AG04450 (cell line): ENCODE results near the gene GTPBP3. TPM values are rescaled to one million over a fixed set of nuclear protein-coding genes. Genes with fewer than 3 reads are reported as not detected.

Source experiments
- CTCF ChIA-PET: fragments of 300-600, 350-600 bp; formaldehyde crosslinking; extraction: SDS; loops from one replicate; lab custom pipeline; 2022; ENCODE audit warnings: antibody characterized with exemption, inconsistent platforms; lab: Charles Lee
- POLR2A ChIA-PET: fragments of 350-600 bp; formaldehyde crosslinking; extraction: SDS; loops from one replicate; lab custom pipeline; 2021; ENCODE audit warnings: antibody characterized with exemption, inconsistent platforms; lab: Yijun Ruan, JAX
- DNase-seq: peaks from one replicate; pipeline ENCODE4 v3.0.0-alpha.2; 2011; ENCODE audit warnings: low read depth, low spot score
- H3K27ac ChIP-seq: one replicate; pipeline ENCODE4 v1.5.1; 2012; ENCODE audit warnings: low read depth, low read length, control low read depth
- H3K27me3 ChIP-seq: one replicate; pipeline ENCODE4 v1.6.0; 2012; ENCODE audit warnings: low read length; ENCODE audit not compliant: control insufficient read depth, insufficient read depth
- H3K4me3 ChIP-seq: 2 replicates; pipeline ENCODE4 v1.5.1; 2011; ENCODE audit warnings: mild to moderate bottlenecking, low read depth, low read length, control low read depth
- H3K9me3 ChIP-seq: 2 replicates; pipeline ENCODE4 v1.5.1; 2012; ENCODE audit warnings: low read length; ENCODE audit not compliant: control insufficient read depth, insufficient read depth
- polyA plus RNA-seq: library from polyadenylated mRNA; depleted of rRNA; stranded (reverse); fragments of >200 nt; gene quantifications from 2 replicates; pipeline ENCODE4 v1.2.3, GENCODE V29; 2011
- TF ChIP-seq, protein P1 (sequence below): IDR thresholded peaks from 2 replicates; pipeline ENCODE4 v1.5.1; 2011; ENCODE audit warnings: low read depth, low read length, control low read depth, inconsistent platforms

GTPBP3 gene
- polyA plus RNA-seq, 1 experiment = 4.7 TPM

DNA sequence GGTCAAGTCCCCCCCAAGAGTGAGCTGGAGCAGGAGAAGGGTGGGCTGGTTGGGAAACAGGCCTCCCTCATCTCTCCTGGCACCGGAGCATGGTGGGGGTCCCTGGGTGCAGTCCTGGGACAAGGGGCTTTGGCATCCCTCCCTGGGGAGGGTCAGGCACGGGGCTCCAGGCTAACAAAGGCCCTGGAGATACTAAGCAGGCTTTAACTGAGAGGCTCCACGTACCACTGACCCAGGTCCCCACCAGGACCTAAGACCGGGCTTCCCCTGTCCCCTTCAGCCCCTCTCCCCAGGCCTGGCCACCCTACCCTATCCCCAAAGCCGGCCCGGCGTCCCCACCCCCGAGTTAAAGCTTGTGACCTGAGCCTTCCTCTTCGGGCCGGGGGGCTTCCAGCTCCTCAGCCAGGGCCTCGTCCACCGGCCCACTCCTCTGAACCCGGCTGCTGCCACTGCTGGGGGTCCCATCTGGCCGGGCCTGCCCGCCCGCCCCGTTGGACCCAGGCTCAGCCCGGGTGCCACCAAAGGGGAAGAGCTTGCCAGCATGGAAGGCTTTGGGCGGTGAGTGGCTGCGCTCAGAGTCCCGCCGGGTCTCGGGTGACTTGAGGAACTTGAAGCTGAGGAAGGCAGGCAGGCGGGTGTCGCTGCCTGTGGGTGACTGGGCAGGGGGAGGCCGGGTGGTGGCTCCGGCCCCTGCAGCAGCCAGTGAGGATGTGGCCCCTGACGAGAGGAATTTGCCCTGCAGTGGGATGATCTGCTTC is 12.8 kb upstream of the GTPBP3 start:
- POLR2A ChIA-PET = interaction anchor here (0.6 to 1.4 kb wide), 3 partner anchors 9 to 19 kb away, joined by 3 to 5 read pairs (median 3); partner anchors contain the start of gene DDA1

DNA sequence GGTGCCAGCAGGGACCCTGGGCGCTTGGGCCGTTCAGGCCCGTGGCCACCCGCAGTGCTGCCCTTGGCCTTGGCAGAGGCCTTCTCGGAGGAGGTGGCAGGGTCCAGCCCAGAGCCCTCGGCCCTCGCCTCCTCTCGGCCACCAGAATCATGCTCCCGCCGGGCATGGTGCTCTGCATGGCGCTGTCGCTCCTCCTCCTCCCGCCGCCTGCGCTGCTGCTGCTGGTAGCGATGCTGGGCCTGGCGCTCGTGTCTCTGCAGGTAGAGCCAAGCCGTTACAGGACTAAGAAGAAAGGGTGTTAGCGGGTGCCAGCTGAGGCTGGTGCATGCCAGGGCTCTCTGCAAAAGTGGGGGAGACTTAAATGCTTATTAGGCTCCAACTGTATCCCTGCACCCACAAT is 12.2 kb upstream of the GTPBP3 start:
- CTCF ChIA-PET = no interaction called here
- no peak for DNase-seq
- Histone ChIP-seq H3K4me3 (no peak overlapping the region), H3K9me3 (peaks cover 3% of the 10 kb centered on the region; the same call in 1 of the 2 replicates), H3K27ac (no peak overlapping the region), H3K27me3 (peaks cover 3% of the 10 kb centered on the region)
- POLR2A ChIA-PET = interaction anchor here (0.6 to 1.4 kb wide), 3 partner anchors 9 to 20 kb away, joined by 3 to 5 read pairs (median 3); partner anchors contain the start of gene DDA1
- TF ChIP-seq, protein P1, sequence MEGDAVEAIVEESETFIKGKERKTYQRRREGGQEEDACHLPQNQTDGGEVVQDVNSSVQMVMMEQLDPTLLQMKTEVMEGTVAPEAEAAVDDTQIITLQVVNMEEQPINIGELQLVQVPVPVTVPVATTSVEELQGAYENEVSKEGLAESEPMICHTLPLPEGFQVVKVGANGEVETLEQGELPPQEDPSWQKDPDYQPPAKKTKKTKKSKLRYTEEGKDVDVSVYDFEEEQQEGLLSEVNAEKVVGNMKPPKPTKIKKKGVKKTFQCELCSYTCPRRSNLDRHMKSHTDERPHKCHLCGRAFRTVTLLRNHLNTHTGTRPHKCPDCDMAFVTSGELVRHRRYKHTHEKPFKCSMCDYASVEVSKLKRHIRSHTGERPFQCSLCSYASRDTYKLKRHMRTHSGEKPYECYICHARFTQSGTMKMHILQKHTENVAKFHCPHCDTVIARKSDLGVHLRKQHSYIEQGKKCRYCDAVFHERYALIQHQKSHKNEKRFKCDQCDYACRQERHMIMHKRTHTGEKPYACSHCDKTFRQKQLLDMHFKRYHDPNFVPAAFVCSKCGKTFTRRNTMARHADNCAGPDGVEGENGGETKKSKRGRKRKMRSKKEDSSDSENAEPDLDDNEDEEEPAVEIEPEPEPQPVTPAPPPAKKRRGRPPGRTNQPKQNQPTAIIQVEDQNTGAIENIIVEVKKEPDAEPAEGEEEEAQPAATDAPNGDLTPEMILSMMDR = no peak

More for the DNA sequence above, 12.8 kb upstream of the GTPBP3 start:
- CTCF ChIA-PET = no interaction called here
- Histone ChIP-seq H3K27me3 (no peaks in the 10 kb centered on the region), H3K4me3 (no peak overlapping the region), H3K9me3 (no peaks in the 10 kb centered on the region; the same call in 1 of the 2 replicates), H3K27ac (no peak overlapping the region)
- DNase-seq = no peak
- TF ChIP-seq, protein P1 = no peak

DNA sequence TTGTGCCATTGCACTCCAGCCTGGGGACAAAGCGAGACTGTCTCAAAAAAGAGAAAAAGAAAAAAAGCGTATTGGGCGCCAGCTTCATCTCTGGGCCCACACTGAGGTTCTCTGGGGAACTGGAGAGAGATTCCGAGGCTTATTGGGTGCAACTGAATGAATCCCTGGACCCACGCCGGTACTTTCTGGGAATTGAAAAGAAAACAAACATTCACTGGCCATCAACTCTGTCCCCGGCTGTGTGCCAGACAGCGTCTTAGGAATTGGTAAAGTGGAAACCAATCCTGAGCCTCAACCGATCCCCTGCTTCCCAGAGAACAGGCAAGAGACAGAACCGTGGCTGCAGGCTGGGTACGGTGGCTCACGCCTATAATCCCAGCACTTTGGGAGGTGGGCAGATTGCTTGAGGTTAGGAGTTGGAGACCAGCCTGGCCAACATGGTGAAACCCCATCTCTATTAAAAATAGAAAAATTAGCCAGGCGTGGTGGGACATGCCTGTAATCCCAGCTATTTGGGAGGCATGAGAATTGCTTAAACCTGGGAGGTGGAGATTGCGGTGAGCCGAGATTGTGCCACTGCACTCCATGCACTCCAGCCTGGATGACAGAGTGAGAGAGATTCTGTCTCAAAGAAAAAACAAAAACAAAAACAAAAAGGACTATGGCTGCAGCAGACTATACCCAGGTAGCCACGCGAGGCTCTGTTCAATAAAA is 11.3 kb upstream of the GTPBP3 start:
- Histone ChIP-seq H3K27me3 (peaks cover 3% of the 10 kb centered on the region), H3K9me3 (peaks cover 5% of the 10 kb centered on the region; the same call in 1 of the 2 replicates), H3K27ac (no peak overlapping the region), H3K4me3 (no peak overlapping the region)
- POLR2A ChIA-PET = no interaction called here
- no peak for DNase-seq
- CTCF ChIA-PET = no interaction called here
- TF ChIP-seq, protein P1 = no peak

DNA sequence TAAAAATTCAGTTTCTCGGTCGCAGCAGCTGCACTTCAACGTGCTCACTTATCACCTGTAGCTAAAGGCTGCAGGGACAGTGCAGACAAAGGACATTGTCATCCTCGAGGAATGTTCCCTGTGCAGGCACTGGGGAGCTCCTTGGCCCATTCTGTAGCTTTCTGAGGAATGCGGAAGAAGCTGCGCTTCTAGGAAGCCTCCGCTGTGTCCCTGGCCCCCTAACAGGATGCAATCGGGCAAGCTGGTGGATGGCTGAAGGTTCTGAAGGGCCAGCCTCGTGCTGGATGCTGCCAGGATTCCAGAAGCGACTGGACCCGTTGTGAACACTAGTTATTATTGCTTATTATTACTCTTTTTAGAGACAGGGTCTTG is 10.8 kb upstream of the GTPBP3 start:
- TF ChIP-seq, protein P1 = no peak
- no peak overlapping the region for H3K4me3 ChIP-seq
- peaks cover 5% of the 10 kb centered on the region; the same call in 1 of the 2 replicates for H3K9me3 ChIP-seq
- H3K27ac ChIP-seq = no peak overlapping the region
- H3K27me3 ChIP-seq = peaks cover 3% of the 10 kb centered on the region
- DNase-seq = no peak
- ChIA-PET CTCF (no interaction called here), POLR2A (interaction anchor here (0.6 kb wide), 1 partner anchor 29 kb away, joined by 6 read pairs; no protein-coding TSS in a partner anchor)
